GM19438 (cell line): Measurements from ENCODE around the gene GOLT1A.

Experiments used
- ATAC-seq: cut with Tn5 transposase; IDR thresholded peaks from one replicate; pipeline ENCODE4 v1.9.1; 2021; ENCODE audit warnings: low read depth; ENCODE audit not compliant: unreplicated experiment

Gene GOLT1A

GRCh38 chr1:204194771-204195170 lies 19.0 kb downstream of the GOLT1A start:
- ATAC-seq: no peak

GRCh38 chr1:204194080-204194479 lies 19.7 kb downstream of the GOLT1A start:
- no peak for ATAC-seq

DNA sequence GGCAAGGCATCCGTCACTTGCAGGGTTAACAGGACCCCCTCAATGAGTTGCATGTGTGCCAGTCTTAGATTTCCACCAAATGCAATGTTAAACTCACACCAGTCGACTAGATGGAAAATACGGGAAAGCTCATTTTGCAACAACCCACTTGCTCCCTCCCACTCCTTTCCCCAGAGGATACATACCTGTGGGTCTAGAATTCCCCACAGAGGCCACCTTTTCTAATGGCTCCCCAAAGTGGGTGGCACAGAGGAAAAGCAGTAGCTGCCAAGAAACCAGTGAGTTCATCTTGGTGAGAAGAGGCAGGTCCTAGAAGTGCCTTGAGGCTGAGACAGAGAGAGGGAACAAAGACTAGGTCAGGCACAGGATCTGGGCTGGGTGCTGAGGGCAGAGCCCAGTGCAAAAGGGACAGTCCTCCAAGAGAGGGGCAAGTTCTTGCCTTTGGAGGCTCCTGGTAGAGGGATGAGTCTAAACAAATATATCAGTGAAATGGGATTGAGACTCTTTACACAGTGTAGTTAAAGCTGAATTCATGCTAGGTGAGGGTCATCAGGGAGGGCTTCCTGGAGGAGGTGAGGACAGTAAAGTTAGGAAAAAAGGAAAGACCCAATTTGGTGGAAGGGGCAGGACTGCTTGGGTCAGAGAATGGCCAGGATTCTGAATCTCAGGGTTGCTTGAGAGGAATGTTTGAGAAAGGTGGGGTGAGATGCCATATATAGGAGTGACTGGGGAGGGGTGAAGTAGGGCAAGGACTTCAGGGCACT lies 21.0 kb downstream of the GOLT1A start:
- ATAC-seq: no peak

- ATAC-seq: no peak
Observed at GRCh38 chr1:204192046-204192445, 21.7 kb downstream of the GOLT1A start.

DNA sequence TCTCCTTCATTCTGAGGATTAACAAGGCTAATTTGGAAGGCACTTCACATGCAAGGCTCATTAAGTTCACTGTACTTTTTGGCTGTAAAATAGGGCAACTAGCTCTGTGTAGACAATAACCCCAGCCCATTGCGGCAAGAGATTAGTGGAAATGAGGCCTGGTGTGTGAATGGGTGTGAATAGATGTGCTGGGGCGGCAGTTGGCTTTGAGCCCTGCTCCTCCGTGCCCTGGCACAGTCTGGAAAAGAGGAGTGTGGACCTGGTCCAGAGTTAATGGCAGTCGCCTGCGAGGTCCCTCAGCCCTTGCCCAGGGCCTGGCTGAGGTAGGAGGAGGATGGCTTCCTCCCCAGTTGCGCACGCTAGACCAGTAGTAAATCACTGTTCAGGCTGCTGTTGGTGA lies 22.3 kb downstream of the GOLT1A start:
- no peak for ATAC-seq

GRCh38 chr1:204190212-204191211 lies 23.3 kb downstream of the GOLT1A start:
- no peak for ATAC-seq

GRCh38 chr1:204188959-204189639 lies 24.7 kb downstream of the GOLT1A start:
- ATAC-seq: no peak

DNA sequence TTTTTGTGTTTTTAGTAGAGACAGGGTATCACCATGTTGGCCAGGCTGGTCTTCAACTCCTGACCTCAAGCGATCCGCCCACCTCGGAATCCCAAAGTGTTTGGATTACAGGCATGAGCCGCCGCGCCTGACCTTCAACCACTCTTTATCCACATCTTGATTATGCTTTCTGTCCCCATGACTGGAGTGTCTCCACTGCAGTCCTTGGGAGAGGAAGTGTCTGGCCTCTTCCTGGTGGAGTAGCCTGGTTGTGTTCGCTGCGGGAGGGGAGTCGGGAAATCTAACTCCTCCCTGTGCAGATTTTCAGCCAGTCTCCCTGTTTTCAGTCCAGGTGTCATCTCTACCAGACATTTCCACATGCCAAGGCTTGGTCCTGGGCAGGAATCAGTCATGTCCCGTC lies 27.2 kb downstream of the GOLT1A start:
- ATAC-seq: no peak

DNA sequence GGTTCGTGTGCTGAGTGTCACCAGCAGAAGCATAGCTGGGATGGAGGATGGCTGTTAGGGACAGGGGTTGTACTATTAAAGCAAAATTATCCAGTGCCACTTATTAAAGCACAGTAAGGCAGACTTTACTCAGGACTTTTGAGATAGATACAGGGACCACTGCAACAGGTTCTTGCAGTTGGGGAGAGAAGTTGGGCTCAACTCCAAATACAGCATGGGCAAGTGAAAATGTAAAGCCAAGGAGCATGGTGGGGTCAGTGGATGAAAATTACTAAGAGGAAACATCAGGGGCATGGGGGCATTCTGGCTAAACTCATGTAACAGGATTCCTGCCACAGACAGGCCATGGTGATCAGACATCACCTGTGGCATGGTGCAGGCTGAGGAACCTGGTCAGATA lies 32.7 kb downstream of the GOLT1A start:
- no peak for ATAC-seq

DNA sequence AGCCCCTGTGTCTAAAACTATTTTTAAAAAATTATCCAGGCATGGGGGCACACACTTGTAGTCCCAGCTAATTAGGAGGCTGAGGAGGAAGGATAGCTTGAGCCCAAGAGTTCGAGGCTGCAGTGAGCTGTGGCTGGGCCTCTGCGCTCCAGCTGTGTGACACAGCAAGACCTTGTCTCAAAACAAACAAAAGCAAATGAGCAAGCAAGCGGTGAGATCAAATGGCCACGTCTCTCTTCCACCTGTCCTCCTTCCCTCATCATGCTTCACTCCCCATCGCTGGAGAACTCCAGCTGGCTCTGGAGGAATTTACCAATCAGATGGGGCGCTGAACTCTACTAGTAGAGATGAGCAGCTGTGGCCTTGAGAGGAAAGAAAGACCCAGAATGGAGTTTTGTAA lies 33.7 kb downstream of the GOLT1A start:
- no peak for ATAC-seq

DNA sequence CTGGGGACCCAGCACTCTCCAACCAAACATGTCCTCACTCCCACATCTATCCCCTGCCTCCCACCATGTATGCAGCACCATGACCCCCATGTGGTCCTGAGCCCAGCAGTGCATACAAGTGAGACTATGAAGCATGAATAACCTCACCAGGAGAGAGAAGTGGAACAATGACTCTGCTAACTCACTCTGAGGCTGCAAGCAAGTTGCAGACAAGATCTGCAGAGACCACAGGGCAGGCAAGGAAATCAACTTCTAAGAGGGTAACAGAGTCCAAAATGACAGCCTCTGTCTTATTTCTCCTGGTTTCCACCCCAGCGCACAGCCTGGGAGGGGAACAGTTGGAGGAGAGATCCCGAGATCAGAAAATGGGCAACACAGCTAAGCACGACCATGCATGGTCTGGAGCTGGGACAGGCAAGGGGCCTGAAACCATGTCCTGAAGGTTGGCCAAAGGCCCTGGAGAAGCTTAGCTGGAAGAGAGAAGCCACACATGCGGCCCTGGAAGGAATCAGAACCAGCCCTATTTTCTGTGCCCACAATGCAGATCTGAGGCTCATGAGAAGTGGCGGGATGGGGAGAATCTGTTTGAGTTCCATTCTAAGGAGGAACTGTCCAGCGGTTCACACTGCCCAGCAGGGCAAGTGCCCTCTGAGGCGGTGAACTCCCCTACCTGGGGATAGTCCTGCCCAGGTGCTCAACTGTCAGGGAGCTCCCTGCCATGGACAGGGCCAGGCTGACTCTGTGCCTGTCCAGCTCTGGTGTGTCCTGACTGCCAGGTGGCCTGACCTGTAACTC lies 35.1 kb downstream of the GOLT1A start:
- no peak for ATAC-seq

DNA sequence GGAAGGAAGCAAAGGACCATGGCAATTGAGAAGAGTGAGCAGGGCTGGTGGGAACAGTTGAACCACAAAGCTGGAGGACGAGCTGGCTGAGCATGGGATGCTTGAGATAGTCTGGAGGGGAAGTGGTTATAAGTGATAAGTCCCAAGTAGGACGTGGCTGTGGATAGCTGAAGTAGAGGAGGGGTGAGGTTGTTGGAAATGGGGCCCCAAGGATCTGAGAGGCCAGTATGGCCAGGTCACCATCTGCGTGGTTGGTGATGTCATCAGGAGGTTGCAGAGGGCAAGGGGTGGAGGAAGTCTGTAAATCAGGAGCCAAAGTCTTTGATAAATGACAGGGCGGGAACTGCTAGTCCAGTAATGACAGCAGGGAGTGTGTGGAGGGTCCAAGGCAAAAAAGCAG lies 36.7 kb downstream of the GOLT1A start:
- no peak for ATAC-seq

DNA sequence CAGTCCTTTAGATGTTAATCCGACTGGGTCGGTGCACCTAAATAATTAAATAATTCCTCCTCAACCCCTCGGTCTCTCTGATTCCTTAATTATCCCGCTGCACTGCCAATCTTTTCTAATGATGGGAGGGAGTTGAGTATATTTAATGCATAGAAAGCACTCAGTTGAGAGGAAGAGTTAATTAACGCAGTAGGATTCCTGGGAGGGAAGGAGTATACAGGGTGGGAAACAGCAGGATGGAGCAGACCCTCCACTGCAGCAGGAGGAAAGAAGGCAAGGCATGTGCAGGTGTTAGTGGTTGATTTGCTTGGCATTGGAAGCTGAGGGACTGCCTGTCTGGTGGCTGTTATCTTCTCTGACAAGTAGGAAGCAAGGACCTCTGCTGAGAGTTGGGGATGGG lies 37.7 kb downstream of the GOLT1A start:
- no peak for ATAC-seq

GRCh38 chr1:204174958-204175357 lies 38.8 kb downstream of the GOLT1A start:
- ATAC-seq: no peak

DNA sequence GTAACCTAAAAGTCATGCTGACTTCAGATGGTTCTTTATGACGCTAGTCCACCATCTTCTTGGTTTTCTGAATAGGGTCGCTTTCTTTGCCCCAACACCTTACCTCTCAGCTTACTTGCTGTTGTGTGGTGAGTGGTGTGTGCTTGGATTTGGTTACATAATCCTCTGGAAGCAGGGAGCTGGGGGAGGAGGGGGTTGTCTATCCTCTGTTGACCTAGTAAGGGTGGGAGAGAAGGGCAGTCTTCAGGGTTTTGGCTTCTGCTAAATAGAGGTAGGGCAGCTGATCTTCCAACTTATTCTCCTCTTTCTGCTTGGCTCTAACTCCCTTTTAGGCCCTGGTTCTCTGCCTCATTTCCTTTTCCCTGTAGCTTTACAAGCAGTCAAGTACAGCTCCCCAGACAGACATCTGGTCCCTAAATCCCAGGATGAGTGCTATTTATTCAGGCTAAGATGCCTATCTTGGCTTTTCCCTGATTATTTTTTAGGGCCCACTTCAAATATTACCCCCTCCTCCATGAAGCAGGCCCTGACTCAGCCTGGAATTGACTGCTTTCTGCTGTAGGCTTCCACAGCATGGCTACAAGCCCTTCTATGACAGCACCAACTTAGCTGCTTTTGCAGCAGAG lies 41.3 kb downstream of the GOLT1A start:
- ATAC-seq: no peak

DNA sequence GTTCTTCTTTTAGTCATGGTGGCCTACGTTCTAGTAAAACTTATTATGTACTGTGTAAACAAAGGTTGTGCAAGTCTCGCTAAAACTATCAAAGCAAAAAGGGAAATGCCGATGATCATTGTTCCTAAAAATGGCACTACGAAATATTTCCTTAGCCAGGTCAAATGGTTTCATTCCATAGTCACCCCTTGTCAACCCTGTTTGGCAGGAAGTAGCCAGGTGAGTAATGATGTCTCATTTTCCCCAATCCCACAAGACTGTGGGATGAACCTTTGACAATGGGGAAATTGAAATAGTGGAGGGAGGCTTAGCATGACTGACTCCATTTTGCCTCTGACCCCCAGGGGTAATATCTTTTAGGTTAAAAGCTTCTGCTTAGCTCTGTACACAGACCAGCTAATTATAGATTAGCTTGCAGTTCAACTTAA lies 42.0 kb downstream of the GOLT1A start:
- ATAC-seq: no peak

DNA sequence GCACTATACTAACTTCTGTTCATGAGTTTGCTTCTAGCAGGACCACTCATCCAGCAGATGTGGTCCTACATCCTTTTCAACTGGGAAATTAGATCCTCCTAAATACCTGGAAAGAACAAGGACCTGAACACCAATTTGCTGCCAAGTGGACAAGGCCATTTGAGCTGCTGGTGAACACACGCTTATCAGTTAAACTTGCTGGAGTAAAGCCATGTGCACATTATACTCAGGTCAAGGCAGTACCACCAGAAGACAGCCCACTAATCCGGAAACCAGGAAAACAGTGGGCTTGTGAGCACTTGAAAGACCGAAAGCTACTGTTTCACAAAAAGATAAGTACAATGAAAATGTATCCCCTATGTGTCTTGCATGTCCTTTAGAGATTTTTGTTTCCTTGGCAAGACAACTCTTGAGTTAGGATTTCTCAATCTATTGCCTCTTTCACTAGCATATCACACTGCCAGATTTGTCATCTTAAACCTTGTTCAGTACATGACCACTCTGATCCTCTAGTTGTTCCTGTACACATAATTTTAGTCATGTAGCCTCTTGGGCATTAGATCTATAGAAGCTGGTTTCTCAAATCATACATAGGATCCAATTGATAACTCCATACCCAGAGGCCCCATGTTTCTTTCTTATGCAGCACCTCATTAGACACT lies 43.2 kb downstream of the GOLT1A start:
- ATAC-seq: no peak

- ATAC-seq: no peak
Observed at GRCh38 chr1:204169858-204170257, 43.9 kb downstream of the GOLT1A start.

GRCh38 chr1:204167730-204168129 lies 46.1 kb downstream of the GOLT1A start:
- no peak for ATAC-seq
